Measurements from ENCODE around the gene CACNA2D1.

DNA sequence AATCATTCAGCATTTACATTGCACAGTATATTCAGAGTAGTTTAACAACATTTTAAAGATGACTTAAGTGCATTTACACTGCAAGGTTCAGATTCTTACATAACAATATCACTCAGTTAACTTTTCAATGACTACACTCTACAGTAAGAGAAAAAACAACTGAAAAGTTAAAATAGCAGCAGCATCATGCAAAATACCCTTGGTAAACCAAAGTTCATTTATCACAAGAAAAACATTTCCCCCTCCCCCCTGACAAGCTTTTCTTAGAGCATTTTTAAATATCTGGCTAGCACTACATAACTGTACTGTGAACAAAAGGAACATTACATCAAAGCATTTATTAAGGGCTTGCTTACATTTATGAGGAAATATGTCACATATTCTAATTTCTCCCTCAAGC, 494.3 kb downstream of the CACNA2D1 start:
- TF ChIP-seq, protein P1, sequence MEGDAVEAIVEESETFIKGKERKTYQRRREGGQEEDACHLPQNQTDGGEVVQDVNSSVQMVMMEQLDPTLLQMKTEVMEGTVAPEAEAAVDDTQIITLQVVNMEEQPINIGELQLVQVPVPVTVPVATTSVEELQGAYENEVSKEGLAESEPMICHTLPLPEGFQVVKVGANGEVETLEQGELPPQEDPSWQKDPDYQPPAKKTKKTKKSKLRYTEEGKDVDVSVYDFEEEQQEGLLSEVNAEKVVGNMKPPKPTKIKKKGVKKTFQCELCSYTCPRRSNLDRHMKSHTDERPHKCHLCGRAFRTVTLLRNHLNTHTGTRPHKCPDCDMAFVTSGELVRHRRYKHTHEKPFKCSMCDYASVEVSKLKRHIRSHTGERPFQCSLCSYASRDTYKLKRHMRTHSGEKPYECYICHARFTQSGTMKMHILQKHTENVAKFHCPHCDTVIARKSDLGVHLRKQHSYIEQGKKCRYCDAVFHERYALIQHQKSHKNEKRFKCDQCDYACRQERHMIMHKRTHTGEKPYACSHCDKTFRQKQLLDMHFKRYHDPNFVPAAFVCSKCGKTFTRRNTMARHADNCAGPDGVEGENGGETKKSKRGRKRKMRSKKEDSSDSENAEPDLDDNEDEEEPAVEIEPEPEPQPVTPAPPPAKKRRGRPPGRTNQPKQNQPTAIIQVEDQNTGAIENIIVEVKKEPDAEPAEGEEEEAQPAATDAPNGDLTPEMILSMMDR (IDR thresholded peaks at IDR 0.05), result no peak
- TF ChIP-seq POLR2AphosphoS5 (IDR thresholded peaks at IDR 0.05), result no peak
